Hematopoietic multipotent progenitor cell treated with erythropoietin and hydrocortisone succinate and interleukin-3 and kit ligand, for 4 days (in vitro differentiated cells): ENCODE results near the gene CMYA5.
"Not testable (repeated sequence)": the region's sequence is repeated elsewhere in the genome, so short reads cannot be mapped to it uniquely, and the experiment has no call there.

Experiments used
- DNase-seq: peaks from one replicate; pipeline ENCODE4 v3.0.0-alpha.2; 2015

CMYA5 gene

GRCh38 chr5:79703381-79703645 lies 13.7 kb downstream of the CMYA5 start:
- no peak for DNase-seq

GRCh38 chr5:79704553-79704952 lies 14.9 kb downstream of the CMYA5 start:
- no peak for DNase-seq

GRCh38 chr5:79705632-79706031 lies 16.0 kb downstream of the CMYA5 start:
- DNase-seq: no peak

DNA sequence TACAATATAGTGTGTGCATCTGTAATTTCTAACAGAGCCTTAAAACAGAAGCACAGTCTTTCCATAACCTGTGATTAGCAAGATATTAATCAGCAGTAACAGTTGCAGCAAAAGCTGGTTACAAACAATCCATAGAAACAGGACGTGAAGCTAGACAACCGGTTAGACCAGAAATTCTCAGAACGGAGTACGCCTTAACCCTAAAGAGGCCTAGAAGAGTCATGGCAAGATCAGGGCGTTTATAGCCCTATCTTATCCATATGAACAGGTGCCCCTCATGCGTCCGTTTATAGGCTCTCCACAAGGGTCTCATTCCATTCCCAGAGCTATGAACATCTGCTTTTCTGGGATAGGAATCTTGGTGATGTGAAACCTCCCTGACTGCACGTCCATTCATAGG lies 16.7 kb downstream of the CMYA5 start:
- not testable (repeated sequence) for DNase-seq

DNA sequence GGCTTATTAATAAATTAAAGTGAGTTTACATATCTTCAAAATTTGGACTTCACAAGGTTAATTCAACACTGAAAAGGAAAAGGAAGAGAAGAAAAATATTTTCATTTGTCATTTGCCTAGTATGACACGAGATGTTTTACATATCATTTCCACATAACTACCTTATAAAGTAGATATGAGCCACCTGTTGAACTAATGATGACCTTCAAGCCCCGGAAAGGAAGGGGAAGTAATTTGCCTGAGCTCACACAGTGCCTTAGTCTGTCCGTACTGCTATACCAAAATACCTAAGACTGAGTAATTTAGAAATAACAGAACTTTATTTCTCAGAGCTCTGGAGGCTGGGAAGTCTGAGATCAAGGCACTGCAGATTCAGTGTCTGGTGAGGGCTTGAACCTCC lies 17.9 kb downstream of the CMYA5 start:
- DNase-seq: no peak

- DNase-seq: no peak
Observed at GRCh38 chr5:79712741-79713140, 23.1 kb downstream of the CMYA5 start.

DNA sequence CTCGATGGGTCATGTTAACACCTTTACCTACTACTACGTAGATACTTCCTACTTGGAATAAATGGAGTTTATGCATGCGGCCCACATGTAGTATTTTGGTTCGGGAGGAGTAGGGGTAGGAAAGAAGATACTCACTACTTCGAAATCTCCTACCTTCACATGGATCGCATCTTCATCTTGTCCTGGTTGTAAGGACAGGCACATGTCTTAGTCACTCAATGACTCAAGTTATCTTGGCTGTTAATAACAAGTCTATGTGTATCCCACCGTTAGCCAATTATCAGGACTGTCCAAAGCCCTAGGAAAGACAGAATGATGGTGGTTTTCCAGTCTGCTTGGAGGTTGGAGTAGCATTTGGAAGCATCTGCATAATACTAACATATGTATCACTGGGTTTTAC lies 24.1 kb downstream of the CMYA5 start:
- no peak for DNase-seq

- DNase-seq: no peak
Observed at GRCh38 chr5:79716839-79717238, 27.2 kb downstream of the CMYA5 start.

DNA sequence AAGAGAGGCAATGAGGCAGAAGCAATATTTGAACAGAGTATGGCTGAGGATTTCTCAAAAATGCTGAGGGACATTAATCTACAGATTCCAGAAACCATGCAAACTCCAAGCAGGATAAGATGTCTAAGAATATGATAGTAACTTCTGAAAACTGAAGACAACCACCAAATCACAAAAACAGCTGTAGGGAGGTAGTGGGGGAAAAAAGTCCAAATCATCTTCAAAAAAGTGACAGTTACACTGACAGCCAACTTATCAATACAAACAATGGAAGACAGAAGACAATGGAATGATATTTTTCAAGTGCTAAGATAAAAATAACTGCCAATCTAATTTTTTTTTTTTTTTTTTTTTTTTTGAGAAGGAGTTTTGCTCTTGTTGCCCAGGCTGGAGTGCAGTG lies 30.5 kb downstream of the CMYA5 start:
- no peak for DNase-seq

- no peak for DNase-seq
Observed at GRCh38 chr5:79727451-79728355, 38.1 kb downstream of the CMYA5 start.

DNA sequence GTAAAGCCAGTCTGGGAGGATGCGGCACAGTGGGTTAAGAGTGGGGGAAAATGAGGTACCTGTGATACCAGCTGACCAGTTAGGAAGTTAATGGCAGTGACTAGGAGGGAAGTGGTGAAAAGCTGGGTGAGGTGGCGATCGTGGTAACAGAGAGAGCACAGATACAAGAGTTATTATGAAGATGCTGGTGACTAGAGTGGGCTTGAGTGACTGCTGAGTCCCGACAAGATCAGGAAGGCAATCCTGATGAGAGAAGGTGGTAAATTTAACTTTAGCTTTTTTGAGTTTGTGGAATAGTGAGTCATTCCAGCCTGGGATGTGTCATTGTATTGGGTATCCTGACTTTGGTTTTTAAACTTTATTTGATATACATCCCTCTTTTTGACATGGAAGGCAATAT lies 38.8 kb downstream of the CMYA5 start:
- no peak for DNase-seq

DNA sequence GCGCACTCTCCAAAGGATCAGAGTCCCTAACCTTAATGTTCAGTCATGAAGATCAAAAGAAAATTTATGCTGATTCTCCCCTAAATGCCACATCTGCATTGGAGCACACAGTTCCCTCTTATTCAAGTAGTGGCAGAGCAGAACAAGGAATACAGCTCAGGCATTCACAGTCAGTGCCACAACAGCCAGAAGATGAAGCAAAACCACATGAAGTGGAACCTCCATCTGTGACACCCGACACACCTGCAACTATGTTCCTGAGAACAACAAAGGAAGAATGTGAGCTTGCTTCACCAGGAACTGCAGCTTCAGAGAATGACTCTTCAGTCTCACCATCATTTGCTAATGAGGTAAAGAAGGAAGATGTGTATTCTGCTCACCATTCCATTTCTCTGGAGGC lies 40.0 kb downstream of the CMYA5 start:
- no peak for DNase-seq

GRCh38 chr5:79730564-79730963 lies 40.9 kb downstream of the CMYA5 start:
- DNase-seq: no peak

DNA sequence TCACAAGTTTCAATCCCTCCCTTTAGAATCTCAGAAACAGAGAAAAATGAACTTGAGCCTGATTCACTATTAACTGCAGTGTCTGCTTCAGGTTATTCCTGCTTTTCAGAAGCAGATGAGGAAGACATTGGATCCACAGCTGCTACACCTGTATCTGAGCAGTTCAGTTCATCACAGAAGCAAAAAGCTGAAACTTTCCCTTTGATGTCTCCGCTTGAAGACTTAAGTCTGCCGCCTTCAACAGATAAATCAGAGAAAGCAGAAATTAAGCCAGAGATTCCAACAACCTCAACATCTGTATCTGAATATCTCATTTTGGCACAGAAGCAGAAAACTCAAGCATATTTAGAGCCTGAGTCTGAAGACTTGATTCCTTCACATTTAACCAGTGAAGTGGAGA lies 42.1 kb downstream of the CMYA5 start:
- no peak for DNase-seq

- peak; percentile 37 for DNase-seq
Observed at GRCh38 chr5:79736528-79737514, 47.2 kb downstream of the CMYA5 start.

- no peak for DNase-seq
Observed at GRCh38 chr5:79738349-79738748, 48.7 kb downstream of the CMYA5 start.

DNA sequence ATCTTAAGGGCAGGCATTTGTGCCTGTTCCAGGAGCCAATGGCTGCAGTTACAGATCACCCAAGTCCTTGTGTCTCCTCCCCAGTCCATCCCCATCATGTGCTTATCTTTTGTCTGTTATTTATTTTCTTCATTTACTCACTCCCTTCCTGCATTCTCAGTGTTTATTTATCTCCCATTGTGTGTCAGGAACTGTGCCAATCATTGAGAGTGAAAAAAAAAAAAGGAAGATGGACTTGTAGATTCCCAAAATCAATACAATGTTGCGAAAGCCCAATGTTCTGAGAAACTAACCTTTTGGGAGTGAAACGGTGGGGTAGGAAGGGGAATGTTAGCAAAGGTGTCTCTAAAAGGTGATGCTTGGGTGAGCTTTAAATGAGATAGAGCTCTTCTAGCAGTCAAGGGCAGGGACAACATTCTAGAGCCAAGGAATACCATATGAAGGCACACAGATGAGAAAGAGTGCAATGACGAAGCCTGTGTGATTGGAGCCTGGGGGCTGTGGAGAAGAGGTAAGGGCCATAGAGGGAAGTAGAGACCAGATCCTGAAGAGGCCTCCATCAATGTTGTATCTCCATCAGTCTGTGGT lies 53.0 kb downstream of the CMYA5 start:
- no peak for DNase-seq

GRCh38 chr5:79743846-79744605 lies 54.4 kb downstream of the CMYA5 start:
- no peak for DNase-seq

DNA sequence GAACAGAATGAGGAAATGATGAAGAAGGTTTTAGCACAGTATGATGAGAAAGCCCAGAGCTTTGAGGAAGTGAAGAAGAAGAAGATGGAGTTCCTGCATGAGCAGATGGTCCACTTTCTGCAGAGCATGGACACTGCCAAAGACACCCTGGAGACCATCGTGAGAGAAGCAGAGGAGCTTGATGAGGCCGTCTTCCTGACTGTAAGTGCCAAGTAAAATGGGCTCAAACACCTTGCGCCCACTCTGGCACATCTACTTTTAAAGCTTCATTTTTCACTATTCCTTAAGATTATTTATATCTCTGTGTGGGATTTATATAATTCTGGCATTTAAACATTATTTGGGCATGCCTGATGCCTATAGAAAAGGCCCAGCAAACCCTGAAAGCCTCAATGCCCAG lies 55.6 kb downstream of the CMYA5 start:
- DNase-seq: no peak

GRCh38 chr5:79746642-79747569 lies 57.3 kb downstream of the CMYA5 start:
- no peak for DNase-seq

GRCh38 chr5:79750611-79751510 lies 61.2 kb downstream of the CMYA5 start:
- no peak for DNase-seq
